Activated CD8-positive, alpha-beta memory T cell treated with anti-CD3 and anti-CD28 coated beads for 24 hours (primary cell): Measurements from ENCODE around the gene RPL18A.

Source experiments
- DNase-seq: peaks from one replicate; pipeline ENCODE4 v3.0.0-alpha.2; 2020

RPL18A gene

DNA sequence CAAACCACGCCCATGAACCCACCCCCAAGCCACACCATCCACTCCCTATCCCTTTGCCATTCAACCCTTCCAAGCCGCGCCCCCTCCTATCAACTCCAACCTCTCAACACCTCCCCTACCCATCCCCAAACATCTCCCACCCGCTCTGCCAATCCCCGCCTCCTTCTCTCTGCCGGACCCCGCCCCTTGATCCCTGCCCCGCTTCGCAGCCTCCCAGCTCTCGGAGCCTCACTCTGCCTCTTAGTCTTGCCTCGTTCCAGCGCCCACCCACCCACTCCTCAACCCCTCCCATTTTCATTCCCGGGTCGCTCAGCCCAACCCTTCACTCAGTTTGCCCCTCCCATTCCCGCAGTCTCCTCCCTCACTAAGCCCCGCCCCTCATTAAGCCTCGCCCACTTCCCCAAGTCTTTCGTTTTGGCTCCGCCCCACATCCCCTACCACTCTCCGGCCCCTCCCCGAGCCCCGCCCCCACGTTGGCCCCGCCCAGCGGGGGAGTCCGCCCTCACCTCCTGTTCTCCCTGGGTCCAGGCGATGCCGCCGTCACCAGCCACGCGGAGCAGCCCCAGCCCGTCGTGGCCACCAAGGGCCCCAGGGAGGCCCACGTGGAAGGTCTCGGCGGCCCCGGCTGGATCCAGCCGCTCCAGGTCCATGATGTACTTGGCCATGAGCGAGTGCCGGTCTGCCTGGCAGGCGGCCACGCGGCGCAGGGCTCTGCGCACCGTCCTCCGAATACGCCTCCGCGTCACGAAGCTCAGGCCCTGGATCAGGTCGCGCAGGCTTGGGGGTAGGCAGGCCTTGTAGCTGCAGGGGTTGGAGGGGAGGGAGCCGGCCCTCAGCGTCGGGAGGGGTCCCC, 17.7 kb upstream of the RPL18A start:
- DNase-seq: peak; percentile 83

GRCh38 chr19:17842663-17843291, 16.9 kb upstream of the RPL18A start:
- DNase-seq: no peak

- DNase-seq: no peak
Measured at GRCh38 chr19:17843292-17843827, 16.4 kb upstream of the RPL18A start.

- no peak for DNase-seq
Measured at GRCh38 chr19:17843908-17844490, 15.7 kb upstream of the RPL18A start.

GRCh38 chr19:17846146-17846545, 13.6 kb upstream of the RPL18A start:
- DNase-seq: no peak

GRCh38 chr19:17847538-17848366, 12.0 kb upstream of the RPL18A start, which contains the start of gene JAK3:
Gene JAK3, minus strand, starts transcription at chr19:17847982. Its CDS starts 3,565 bp downstream, at chr19:17844417.
- peak; percentile 95 for DNase-seq

DNA sequence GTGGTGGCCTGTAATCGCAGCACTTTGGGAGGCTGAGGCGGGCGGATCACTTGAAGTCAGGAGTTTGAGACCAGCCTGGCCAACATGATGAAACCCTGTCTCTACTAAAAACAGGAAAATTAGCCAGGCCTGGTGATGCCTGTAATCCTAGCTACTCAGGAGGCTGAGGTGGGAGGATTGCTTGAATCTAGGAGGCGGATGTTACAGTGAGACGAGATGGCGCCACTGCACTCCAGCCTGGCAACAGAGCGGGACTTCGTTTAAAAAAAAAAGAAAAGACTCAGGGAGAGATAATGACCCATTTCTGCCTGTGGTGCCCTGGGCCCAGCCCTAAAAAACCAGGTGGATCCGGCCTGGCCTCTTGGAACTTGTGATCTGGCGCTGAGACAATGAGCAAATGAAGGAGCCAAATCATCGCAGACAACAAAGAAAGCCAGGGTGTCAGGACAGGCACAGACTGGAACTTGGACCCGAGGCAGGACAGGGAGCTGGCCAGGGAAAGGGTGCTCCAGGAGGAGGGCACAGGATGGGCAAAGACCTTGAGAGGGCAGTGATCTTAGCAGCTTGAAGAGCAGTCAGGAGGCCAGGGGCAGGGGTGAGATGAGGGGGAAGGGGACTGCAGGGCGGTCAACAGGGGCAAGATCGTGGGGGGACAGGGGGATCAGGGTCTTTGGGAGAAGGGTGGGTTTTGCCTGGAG, 11.0 kb upstream of the RPL18A start:
- DNase-seq: no peak

GRCh38 chr19:17854061-17854460, 5.6 kb upstream of the RPL18A start:
- no peak for DNase-seq

DNA sequence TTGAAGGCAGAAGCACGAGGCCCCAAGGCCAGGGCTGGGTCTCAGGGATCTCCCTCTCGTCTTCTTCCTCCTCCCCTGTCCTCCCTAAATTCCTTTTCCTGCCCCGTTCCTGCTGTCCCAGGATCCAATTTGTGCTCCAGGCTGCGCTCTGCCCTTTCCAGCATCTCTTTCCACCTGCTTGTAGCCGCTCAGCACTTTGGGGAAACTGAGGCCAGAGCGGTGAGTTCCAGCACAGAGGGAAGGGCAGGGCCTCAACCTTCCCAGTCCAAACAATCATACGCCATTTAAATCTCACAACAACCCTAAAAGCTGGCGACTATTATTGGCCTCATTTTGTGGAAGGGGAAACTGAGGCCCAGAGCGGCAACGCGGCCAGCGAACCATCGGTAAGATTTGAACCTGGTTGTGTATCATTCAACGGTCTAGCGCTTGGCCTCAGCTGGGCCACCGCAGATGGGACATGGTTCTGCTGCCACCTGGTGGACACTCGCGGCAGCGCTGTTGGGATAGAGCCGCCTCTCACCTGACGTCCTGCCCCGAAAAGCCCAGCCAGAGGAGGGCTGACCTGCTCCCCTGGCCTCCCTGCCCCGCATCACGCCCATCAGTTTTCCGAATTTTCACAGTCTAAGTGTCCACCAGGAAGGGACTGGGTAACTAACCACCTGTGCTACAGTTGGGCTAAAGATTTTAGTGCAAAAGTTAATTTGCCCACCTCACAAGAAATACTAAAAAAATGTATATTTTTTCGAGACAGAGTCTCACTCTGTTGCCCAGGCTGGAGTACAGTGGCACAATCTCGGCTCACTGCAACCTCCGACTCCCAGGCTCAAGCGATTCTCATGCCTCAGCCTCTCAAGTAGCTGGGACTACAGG, 4.2 kb upstream of the RPL18A start:
- peak; percentile 99 for DNase-seq

- DNase-seq: peak; percentile 77
Measured at GRCh38 chr19:17860331-17860992, 752 bp downstream of the RPL18A start.

GRCh38 chr19:17860993-17861360, 1.3 kb downstream of the RPL18A start:
- peak; percentile 70 for DNase-seq

DNA sequence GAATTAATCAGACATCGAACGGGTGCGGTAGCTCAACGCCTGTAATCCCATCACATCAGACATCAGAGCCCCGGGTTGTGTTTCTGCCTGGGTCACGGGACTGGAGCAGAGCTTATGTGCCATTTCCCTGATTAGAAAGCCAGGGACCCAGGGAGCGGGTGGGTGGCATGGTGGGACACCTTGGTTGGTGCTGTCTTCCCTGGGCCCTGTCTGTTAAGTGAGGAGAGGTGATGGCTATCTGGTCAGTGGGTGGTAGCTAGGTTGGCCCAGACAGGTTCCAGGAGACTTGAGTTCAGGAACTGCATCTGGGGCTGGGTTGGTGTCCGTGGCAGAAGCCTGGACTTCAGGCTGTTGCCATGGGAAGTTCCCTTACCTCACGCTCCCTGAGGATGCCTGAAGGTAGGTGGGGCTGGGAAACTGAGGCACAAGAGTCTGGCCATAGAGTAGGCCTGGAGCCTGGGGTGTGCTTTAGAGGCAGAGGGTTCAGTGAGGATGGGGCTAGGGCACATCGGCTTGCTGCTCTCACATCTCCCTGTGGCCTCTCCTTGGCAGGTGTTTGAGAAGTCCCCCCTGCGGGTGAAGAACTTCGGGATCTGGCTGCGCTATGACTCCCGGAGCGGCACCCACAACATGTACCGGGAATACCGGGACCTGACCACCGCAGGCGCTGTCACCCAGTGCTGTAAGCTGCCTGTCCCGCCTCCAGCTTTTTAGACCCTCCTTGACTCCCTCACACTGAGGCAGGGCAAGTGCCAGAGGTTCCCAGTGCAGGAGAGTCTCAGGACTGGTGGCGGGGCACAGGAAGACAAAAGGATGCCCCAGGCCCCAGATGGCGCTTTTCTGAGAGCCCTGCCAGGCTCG, 2.1 kb downstream of the RPL18A start:
- DNase-seq: peak; percentile 70

DNA sequence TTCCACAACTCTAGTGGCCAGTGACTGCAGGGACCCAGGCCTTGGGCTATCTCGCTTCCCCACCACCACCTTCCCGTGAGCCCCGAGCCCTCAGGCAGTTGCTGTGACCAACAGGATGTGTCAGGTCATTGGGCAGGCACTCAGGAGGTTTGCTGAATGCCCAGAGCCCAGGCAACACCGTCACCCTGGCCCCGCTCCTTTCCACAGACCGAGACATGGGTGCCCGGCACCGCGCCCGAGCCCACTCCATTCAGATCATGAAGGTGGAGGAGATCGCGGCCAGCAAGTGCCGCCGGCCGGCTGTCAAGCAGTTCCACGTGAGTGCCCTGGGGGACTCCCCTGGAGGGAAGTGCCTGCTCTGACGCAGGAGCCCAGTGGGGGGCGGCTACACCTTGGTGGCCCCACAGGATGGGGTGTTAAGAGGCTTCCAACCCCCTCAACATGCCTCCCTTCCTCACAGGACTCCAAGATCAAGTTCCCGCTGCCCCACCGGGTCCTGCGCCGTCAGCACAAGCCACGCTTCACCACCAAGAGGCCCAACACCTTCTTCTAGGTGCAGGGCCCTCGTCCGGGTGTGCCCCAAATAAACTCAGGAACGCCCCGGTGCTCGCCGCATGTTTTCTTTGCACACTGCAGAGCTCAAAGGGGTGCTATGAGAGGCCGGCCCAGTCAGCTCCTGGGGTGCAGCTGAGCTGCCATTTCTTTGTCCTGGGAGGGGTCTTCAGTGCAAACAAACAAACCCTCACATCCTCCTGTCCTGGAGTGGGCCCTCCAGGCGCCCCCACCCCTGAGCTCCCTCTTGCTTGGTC, 3.2 kb downstream of the RPL18A start:
- no peak for DNase-seq

DNA sequence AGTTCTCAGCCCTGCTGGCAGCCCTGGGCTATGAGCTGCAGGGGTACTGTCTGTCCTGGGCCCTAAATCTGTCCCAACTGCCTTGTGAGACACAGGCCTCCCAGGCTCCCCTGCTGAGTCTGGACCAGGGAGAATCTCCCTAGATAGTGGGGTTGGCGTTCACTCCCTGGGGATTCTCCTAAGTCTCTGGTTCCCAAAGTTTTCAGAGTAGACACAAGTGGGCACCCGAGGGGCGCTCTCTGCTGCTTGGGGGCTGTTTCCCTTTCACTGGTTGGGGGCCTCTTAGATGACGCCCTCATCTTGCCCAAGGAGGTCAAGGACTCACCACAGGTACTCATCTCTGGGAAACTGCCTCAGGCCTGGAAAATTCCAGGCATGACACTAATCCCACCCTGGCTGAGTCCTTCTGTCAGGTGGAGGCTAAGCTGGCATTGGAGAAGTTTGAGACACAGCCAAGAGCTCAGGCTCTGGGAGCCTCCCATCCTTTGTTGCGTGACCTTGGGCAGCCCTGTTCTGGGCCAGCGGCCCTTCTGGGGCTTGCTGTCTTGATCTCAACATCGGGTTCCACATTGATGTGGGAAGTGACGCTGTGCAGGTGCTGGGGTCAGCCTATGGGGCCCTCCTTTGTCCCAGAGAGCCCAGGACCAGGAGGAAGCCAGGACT, 3.9 kb downstream of the RPL18A start:
- DNase-seq: peak; percentile 68

DNA sequence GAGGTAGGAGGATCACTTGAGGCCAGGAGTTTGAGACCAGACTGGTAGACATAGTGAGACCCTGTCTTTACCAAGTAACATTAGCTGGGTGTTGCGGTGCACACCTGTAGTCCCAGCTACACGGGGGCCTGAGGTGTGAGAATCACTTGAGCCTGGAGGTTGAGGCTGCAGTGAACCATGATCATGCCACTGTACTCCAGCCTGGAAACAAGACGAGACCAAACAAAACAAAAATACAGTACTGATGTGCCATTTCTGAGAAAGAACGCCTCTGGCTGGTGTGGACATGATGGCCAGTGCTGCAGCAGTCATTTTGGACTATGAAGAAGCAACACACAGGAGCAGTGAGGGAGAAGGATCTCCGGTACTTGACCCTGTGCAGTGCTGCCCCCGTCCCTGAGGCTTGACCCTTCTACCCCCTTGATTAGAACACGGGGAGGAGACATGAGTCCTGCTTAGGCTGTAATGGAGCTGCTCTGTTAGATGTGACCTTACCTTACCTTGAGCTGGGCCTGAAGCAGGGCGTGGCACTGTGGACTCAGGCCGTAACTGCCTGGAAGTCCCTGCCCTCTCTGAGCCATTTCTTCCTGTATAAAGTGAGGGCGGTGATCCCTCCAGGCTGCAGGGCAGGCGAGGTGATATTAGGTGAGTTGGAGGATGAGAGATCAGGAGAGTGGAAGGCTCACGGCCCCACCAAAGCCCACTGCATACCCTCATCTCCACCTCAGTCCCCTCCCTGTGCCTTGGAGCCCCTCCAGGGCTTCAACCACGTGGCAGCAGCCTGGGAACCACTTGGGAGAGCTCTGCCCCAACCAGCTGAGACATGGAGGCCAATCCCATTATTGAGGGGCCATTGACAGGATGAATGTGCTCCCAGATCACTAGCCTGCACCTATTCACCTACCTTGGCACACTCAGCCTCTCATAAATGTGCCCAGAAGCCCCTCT, 5.9 kb downstream of the RPL18A start:
- peak; percentile 81 for DNase-seq

DNA sequence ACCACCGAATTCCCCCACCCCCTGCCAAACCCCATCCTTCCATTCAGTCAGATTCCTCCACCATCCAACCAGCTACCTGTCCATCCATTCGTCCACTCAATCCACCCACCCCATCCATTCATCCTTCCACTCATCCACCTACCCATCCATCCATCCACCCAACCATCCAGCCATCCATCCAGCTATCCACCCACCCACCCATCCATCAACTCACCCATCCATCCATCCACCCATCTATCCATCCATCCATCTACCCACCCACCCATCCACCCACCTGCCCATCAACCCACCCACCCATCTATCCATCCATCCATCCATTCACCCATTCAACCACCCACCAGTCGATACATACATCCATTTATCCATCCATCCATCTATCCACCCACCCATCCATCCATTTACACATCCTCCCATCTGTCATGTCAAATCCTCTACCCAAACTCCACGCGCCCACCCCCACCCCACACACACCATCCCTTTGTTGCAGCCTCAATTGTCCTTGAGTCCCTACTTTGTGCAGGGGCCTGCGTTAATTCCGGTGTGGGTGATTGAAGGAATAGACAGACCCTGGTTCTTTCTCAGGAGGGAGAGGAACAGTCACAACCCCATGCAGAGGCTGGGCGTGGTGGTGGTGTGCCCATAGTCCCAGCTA, 6.7 kb downstream of the RPL18A start:
- DNase-seq: no peak
